Regular cardiac myocyte (primary cell): ENCODE measurements around the gene PCDHA10. TPM values are rescaled to one million over a fixed set of nuclear protein-coding genes. Genes with fewer than 3 reads are reported as not detected.

Experiments
- total RNA-seq: library from RNA; depleted of rRNA; stranded (reverse); fragments of >200 nt; gene quantifications from 2 replicates; pipeline ENCODE4 v1.2.3, GENCODE V29; 2014

Gene PCDHA10
- total RNA-seq = 0.19 and 0.28 TPM in 2 replicates

GRCh38 chr5:140855772-140856674 lies at the start of gene PCDHA10:
Gene PCDHA10, plus strand, starts transcription at chr5:140855897. Its CDS starts 152 bp downstream, at chr5:140856049.

GRCh38 chr5:140806834-140807775 lies 48.6 kb upstream of the PCDHA10 start, which contains the start of gene PCDHA4:
Gene PCDHA4, plus strand, starts transcription at chr5:140807068.

GRCh38 chr5:140821375-140822280 lies 34.1 kb upstream of the PCDHA10 start, which contains the start of gene PCDHA5:
Gene PCDHA5, plus strand, starts transcription at chr5:140821613.

GRCh38 chr5:140827704-140828361 lies 27.9 kb upstream of the PCDHA10 start, which contains the start of gene PCDHA6:
Gene PCDHA6, plus strand, starts transcription at chr5:140827960. Its CDS starts 132 bp downstream, at chr5:140828092.

GRCh38 chr5:140833993-140834392 lies 21.7 kb upstream of the PCDHA10 start, which contains the start of gene PCDHA7:
Gene PCDHA7, plus strand, starts transcription at chr5:140834269. Its CDS starts 115 bp downstream, at chr5:140834384.

GRCh38 chr5:140840978-140841962 lies 14.4 kb upstream of the PCDHA10 start, which contains the start of gene PCDHA8:
Gene PCDHA8, plus strand, starts transcription at chr5:140841187. Its CDS starts 135 bp downstream, at chr5:140841322.

GRCh38 chr5:140848139-140849102 lies 7.3 kb upstream of the PCDHA10 start, which contains the start of gene PCDHA9:
Gene PCDHA9, plus strand, starts transcription at chr5:140848382. Its CDS starts 114 bp downstream, at chr5:140848496.

GRCh38 chr5:140868721-140869554 lies 13.2 kb downstream of the PCDHA10 start, which contains the start of gene PCDHA11:
Gene PCDHA11, plus strand, starts transcription at chr5:140868957. Its CDS starts 147 bp downstream, at chr5:140869104.

GRCh38 chr5:140875085-140876065 lies 19.7 kb downstream of the PCDHA10 start, which contains the start of gene PCDHA12:
Gene PCDHA12, plus strand, starts transcription at chr5:140875308. Its CDS starts 165 bp downstream, at chr5:140875473.

GRCh38 chr5:140881889-140882590 lies 26.3 kb downstream of the PCDHA10 start, which contains the start of gene PCDHA13:
Gene PCDHA13, plus strand, starts transcription at chr5:140882124. Its CDS starts 145 bp downstream, at chr5:140882269.

Other genes with a start within 250 kb of the PCDHA10 start
- gene CD14, start 222.7 kb upstream of the PCDHA10 start, total RNA-seq = 3.3 and 25.1 TPM in 2 replicates
- 7.6 and 14.0 TPM in 2 replicates for gene TMCO6, start 216.4 kb upstream of the PCDHA10 start, total RNA-seq
- gene NDUFA2, start 208.3 kb upstream of the PCDHA10 start, total RNA-seq = 42.6 and 46.5 TPM in 2 replicates
- gene IK, start 208.1 kb upstream of the PCDHA10 start, total RNA-seq = 93.6 and 125 TPM in 2 replicates
- 31.3 and 53.9 TPM in 2 replicates for gene WDR55, start 191.0 kb upstream of the PCDHA10 start, total RNA-seq
- 0.28 TPM in 1 of 2 replicates, not detected in the other for gene DND1, start 182.3 kb upstream of the PCDHA10 start, total RNA-seq
- 50.5 and 125 TPM in 2 replicates for gene HARS1, start 164.5 kb upstream of the PCDHA10 start, total RNA-seq
- gene HARS2, start 164.4 kb upstream of the PCDHA10 start, total RNA-seq = 27.8 and 29.9 TPM in 2 replicates
- 72.7 and 81.1 TPM in 2 replicates for gene ZMAT2, start 155.4 kb upstream of the PCDHA10 start, total RNA-seq
- 0.28 TPM in 1 of 2 replicates, not detected in the other for gene PCDHA1, start 69.8 kb upstream of the PCDHA10 start, total RNA-seq
- under 0.01 TPM in 2 replicates for gene PCDHA2, start 61.0 kb upstream of the PCDHA10 start, total RNA-seq
- gene PCDHA3, start 54.8 kb upstream of the PCDHA10 start, total RNA-seq = 0.19 and 1.1 TPM in 2 replicates
- 0.19 and 0.85 TPM in 2 replicates for gene PCDHA4, start 48.8 kb upstream of the PCDHA10 start, total RNA-seq
- gene PCDHA5, start 34.3 kb upstream of the PCDHA10 start, total RNA-seq = under 0.01 TPM in 2 replicates
- gene PCDHA6, start 27.9 kb upstream of the PCDHA10 start, total RNA-seq = 0.38 and 3.1 TPM in 2 replicates
- 0.58 and 2.5 TPM in 2 replicates for gene PCDHA7, start 21.6 kb upstream of the PCDHA10 start, total RNA-seq
- under 0.01 TPM in 2 replicates for gene PCDHA8, start 14.7 kb upstream of the PCDHA10 start, total RNA-seq
- gene PCDHA9, start 7.5 kb upstream of the PCDHA10 start, total RNA-seq = under 0.01 TPM in 2 replicates
- under 0.01 and 0.28 TPM in 2 replicates for gene PCDHA11, start 13.1 kb downstream of the PCDHA10 start, total RNA-seq
- 0.28 TPM in 1 of 2 replicates, not detected in the other for gene PCDHA12, start 19.4 kb downstream of the PCDHA10 start, total RNA-seq
- under 0.01 TPM in 1 of 2 replicates, not detected in the other for gene PCDHA13, start 26.2 kb downstream of the PCDHA10 start, total RNA-seq
- under 0.01 and 0.56 TPM in 2 replicates for gene PCDHAC1, start 70.4 kb downstream of the PCDHA10 start, total RNA-seq
- gene PCDHAC2, start 110.6 kb downstream of the PCDHA10 start, total RNA-seq = 0.19 and 1.4 TPM in 2 replicates
- not detected in 2 replicates for gene PCDHB1, start 195.5 kb downstream of the PCDHA10 start, total RNA-seq
- gene PCDHB2, start 238.7 kb downstream of the PCDHA10 start, total RNA-seq = 0.77 and 6.5 TPM in 2 replicates
- gene PCDHB3, start 244.6 kb downstream of the PCDHA10 start, total RNA-seq = 0.19 and 3.9 TPM in 2 replicates